Adrenal gland (tissue), 12 donors: ENCODE results near the gene MALRD1. TPM values are rescaled to one million over a fixed set of nuclear protein-coding genes. Genes with fewer than 3 reads are reported as not detected.
A peak's percentile ranks its signal among the peaks of the same experiment; 100 is the strongest.

Experiments used
- DNase-seq, 7 donors: peaks; one replicate each; pipeline ENCODE4 v3.0.0-alpha.2; 2019 to 2020
- H3K27ac ChIP-seq, 5 donors: fragments of 200-600 bp; sonication (generic) in 4 of 5; 1 replicate in 3 of 5; 2 replicates in 2 of 5; pipeline versions ENCODE4 v1.5.1 to v1.8.0; 2016 to 2020; ENCODE audit warnings: mild to moderate bottlenecking in 1 of 5
- H3K27me3 ChIP-seq: fragments of 200-600 bp; 2 replicates; pipeline ENCODE4 v1.8.0; 2021
- H3K36me3 ChIP-seq, 2 donors: fragments of 200-600 bp; replicated peaks in 1 of 2; 1 replicate in 1 of 2; 2 replicates in 1 of 2; pipeline versions ENCODE4 v1.5.1 to v1.8.0; 2018 to 2022
- H3K4me1 ChIP-seq, 2 donors: fragments of 200-600 bp; replicated peaks in 1 of 2; 1 replicate in 1 of 2; 2 replicates in 1 of 2; pipeline versions ENCODE4 v1.5.1 to v1.8.0; 2018 to 2021
- H3K4me3 ChIP-seq, 4 donors: fragments of 200-600 bp; sonication (generic) in 3 of 4; one replicate each; pipeline ENCODE4 v1.5.1; 2016 to 2018
- H3K9me3 ChIP-seq, 3 donors: fragments of 200-600 bp; sonication (generic) in 1 of 3; replicated peaks in 1 of 3; 1 replicate in 2 of 3; 2 replicates in 1 of 3; pipeline versions ENCODE4 v1.5.1 to v1.8.0; 2016 to 2021
- CTCF ChIP-seq, 6 experiments: fragments of 450-650 bp in 4 of 6; fragments of 200-600 bp in 2 of 6; sonication (generic) in 1 of 6; IDR thresholded peaks; 1 replicate in 5 of 6; 2 replicates in 1 of 6; pipeline versions ENCODE4 v1.5.1 to v1.8.0; 2016 to 2021; ENCODE audit warnings: antibody characterized with exemption in 6 of 6, mild to moderate bottlenecking in 2 of 6, moderate library complexity in 1 of 6
- POLR2A ChIP-seq, 2 donors: fragments of 450-650 bp; IDR thresholded peaks; one replicate each; pipeline ENCODE4 v1.6.1; 2017; ENCODE audit warnings: antibody characterized with exemption in 2 of 2, mild to moderate bottlenecking in 2 of 2, moderate library complexity in 1 of 2
- WGBS, 4 donors: extraction: QIAGEN DNeasy Blood & Tissue Kit in 2 of 4; methylation state at CpG; one replicate each; pipeline versions ENCODE4 v1.1.5 to v1.1.7; 2013 to 2017; 5-methylcytosine and 5-hydroxymethylcytosine counted together
- intact Hi-C, 2 donors: fragments of 100-400 bp; cut with DNase I; formaldehyde crosslinking; loops; one replicate each; pipeline versions ENCODE4 v1.14.1 to v1.15.0; 2022 to 2023
- polyA plus RNA-seq, 3 donors: library from polyadenylated mRNA; stranded (reverse); fragments of 200-250 nt in 2 of 3; fragments of 350-450 nt in 1 of 3; fragmentation: Illumina TruSeq in 1 of 3; extraction: RNeasy Lipid Tissue Mini Kit (QIAGEN cat#74804) in 1 of 3; gene quantifications; one replicate each; pipeline ENCODE4 v1.2.3, GENCODE V29; 2013 to 2014
- total RNA-seq, 9 donors: library from RNA; depleted of rRNA in 4 of 9; stranded (reverse); fragments of >200 nt in 4 of 9; fragments of 120-200 nt in 1 of 9; fragmentation: NEBNext Ultra II Directional in 1 of 9; extraction: Animal tissue kit (Norgen Biotek cat#: 25700) in 1 of 9; gene quantifications; one replicate each; pipeline versions ENCODE4 v1.1.0 to v1.2.4, GENCODE V29; 2013 to 2023
- donor health status: healthy with polysubstance abuse.
- donor health status: Bipolar disorder and iron deficiency.
- donor health status: DM: yes; HTN: yes; CAD: no.
- donor health status: DM: no; HTN: no; CAD: no.
- donor health status: DM: no; HTN: no; CAD: no.
- donor health status: DM: yes; HTN: yes; CAD: no.

Gene MALRD1
- total and polyA plus RNA-seq, 12 donors: 0.48 to 6.2 (median 1.9) TPM

DNA sequence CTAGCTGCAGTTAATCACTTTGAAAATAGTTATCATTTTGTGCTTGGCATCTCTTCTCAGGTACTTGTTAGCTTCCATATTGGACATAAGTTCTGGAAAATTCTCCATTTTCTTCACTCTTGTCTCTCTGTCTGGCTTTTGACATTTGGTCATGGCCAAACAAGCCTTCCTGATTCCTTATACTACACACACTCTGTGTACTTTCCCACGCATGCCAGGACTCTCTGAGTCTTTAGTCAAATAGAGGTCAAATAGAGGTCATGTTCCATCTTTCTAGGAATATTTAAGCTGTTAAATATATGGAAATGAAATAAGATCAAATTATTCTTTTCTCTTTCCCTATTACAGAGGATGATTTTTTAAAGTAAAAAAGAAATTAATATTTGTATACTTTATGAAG lies 532.1 kb downstream of the MALRD1 start:
- no peaks in the 10 kb centered on the region for H3K27me3 ChIP-seq
- H3K9me3 ChIP-seq: no peaks in the 10 kb centered on the region
- no peaks in the 10 kb centered on the region for H3K36me3 ChIP-seq
- 80 to 94% (median 89%) methylated on average over 1 of the region's 1 CpG for WGBS, 4 donors
- intact Hi-C loops: no loop called here
- no peaks in the 10 kb centered on the region for H3K4me1 ChIP-seq
- TF ChIP-seq CTCF (IDR thresholded peaks at IDR 0.05) (no peak), POLR2A (IDR thresholded peaks at IDR 0.05) (no peak)
- DNase-seq: no peak
- no peak overlapping the region for H3K4me3 ChIP-seq
- H3K27ac ChIP-seq: no peak overlapping the region

- no peak for DNase-seq
- no peaks in the 10 kb centered on the region for H3K4me1 ChIP-seq
- H3K9me3 ChIP-seq: no peaks in the 10 kb centered on the region
- 59 to 72% (median 64%) methylated on average over 8 of the region's 8 CpGs for WGBS, 4 donors
- H3K4me3 ChIP-seq: no peak overlapping the region
- intact Hi-C loops: no loop called here
- no peak overlapping the region for H3K27ac ChIP-seq
- H3K36me3 ChIP-seq: no peaks in the 10 kb centered on the region
- TF ChIP-seq POLR2A (IDR thresholded peaks at IDR 0.05) (no peak), CTCF (IDR thresholded peaks at IDR 0.05) (no peak)
- H3K27me3 ChIP-seq: no peaks in the 10 kb centered on the region
These were observed 540.0 kb downstream of the MALRD1 start for GRCh38 chr10:19588608-19589007.

DNA sequence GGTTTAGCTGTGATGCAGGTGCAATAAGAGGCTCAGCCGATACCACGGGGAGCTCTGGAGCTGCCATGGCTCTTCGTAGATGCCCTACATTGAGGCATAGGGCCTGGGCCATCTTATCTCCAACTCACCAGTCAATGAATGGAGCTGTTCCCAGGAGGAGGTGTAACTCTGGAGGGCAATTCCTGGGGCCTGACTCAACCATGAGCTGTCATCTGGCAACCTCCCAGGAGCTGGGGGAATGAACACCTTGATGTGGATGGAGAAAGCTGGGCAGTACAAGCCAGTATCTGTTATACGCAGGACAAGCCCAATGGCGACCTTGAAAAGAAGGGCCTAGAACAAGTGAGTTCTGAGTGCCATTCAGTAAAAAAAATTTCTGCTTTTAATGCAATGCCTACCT lies 543.7 kb downstream of the MALRD1 start:
- intact Hi-C loops: no loop called here

DNA sequence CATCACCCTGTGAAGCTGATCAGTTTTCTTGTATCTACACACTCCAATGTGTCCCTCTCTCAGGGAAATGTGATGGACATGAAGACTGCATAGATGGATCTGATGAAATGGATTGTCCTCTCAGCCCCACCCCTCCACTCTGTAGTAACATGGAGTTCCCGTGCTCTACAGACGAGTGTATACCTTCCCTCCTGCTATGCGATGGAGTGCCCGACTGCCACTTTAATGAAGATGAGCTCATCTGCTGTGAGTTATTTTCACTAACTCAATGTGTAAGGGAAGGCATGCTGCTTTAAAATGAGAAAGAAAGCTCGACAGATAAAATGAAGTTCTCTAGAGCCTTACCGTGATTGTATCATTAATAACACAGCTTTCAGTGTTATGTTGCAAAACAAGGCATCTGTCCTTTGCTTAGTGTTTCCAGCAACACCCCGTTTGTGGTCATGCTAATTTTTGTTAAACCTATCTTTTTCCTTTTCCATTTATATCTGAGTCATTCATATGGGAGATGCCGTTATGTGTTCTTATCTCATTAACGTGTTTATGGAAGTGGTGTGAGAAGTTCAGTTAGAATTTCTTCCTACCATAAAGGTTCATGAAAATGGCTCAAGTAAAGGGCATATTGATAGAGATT lies 546.7 kb downstream of the MALRD1 start:
- no peaks in the 10 kb centered on the region for H3K36me3 ChIP-seq
- 87 to 93% (median 90%) methylated on average over 9 of the region's 9 CpGs for WGBS, 4 donors
- TF ChIP-seq CTCF (IDR thresholded peaks at IDR 0.05): no peak
- TF ChIP-seq POLR2A (IDR thresholded peaks at IDR 0.05): no peak

More for the DNA sequence above, 543.7 kb downstream of the MALRD1 start:
- no peak overlapping the region for H3K27ac ChIP-seq
- peak in 5 of 7 donors; percentile 6 to 42 (median 15) for DNase-seq
- TF ChIP-seq CTCF (IDR thresholded peaks at IDR 0.05) (no peak), POLR2A (IDR thresholded peaks at IDR 0.05) (no peak)
- H3K36me3 ChIP-seq: no peaks in the 10 kb centered on the region
- no peak overlapping the region for H3K4me3 ChIP-seq
- H3K9me3 ChIP-seq: no peaks in the 10 kb centered on the region
- no peaks in the 10 kb centered on the region for H3K27me3 ChIP-seq
- WGBS, 4 donors: 86 to 93% (median 88%) methylated on average over 5 of the region's 5 CpGs
- H3K4me1 ChIP-seq: no peaks in the 10 kb centered on the region

More for the DNA sequence above, 546.7 kb downstream of the MALRD1 start:
- no peak overlapping the region for H3K27ac ChIP-seq
- no peaks in the 10 kb centered on the region for H3K27me3 ChIP-seq
- no peak overlapping the region for H3K4me3 ChIP-seq
- no peaks in the 10 kb centered on the region for H3K9me3 ChIP-seq
- no peak for DNase-seq
- intact Hi-C loops: no loop called here
- H3K4me1 ChIP-seq: no peaks in the 10 kb centered on the region
